ENCODE measurements around the gene DUSP7. TPM values are rescaled to one million over a fixed set of nuclear protein-coding genes. Genes with fewer than 3 reads are reported as not detected.

DUSP7 gene
- total RNA-seq, 1 experiment from 2014 or later: 20.1 TPM

- no TSS peak for BruUV-seq (replicated peaks)
- H3K36me3 ChIP-seq (ENCODE audit: insufficient read depth, low read length, poor library complexity, severe bottlenecking): no peaks in the 10 kb centered on the region
- H3K9me3 ChIP-seq (ENCODE audit: low read depth, low read length, poor library complexity, severe bottlenecking): no peaks in the 10 kb centered on the region
- ChIA-PET CTCF (no interaction called here), POLR2A (ENCODE audit: low non-redundant PET) (no interaction called here)
- H3K4me1 ChIP-seq (ENCODE audit: insufficient read depth, low read length, poor library complexity, severe bottlenecking): no peaks in the 10 kb centered on the region
- no peak for DNase-seq (ENCODE audit: low spot score)
- no peak overlapping the region for H3K27ac ChIP-seq (ENCODE audit: low read depth, low read length, poor library complexity, severe bottlenecking)
- no peaks in the 10 kb centered on the region for H3K27me3 ChIP-seq (replicated peaks; ENCODE audit: insufficient read depth, low read depth, low read length, poor library complexity)
- H3K4me3 ChIP-seq (ENCODE audit: low read depth, low read length, poor library complexity, severe bottlenecking): no peak overlapping the region
- no peak for TF ChIP-seq EZH2 (IDR thresholded peaks at IDR 0.05; ENCODE audit: borderline replicate concordance, low read depth, low read length, poor library complexity, severe bottlenecking)
- intact Hi-C loops (cut with micrococcal nuclease; ENCODE audit: unreplicated experiment): loop anchor here (5.0 to 10.0 kb wide), 2 partner anchors 57 to 95 kb away; partner anchors contain the start of gene POC1A
These were observed 3.4 kb upstream of the DUSP7 start for GRCh38 chr3:52059781-52060180.

- intact Hi-C loops (cut with micrococcal nuclease; ENCODE audit: unreplicated experiment): loop anchor here (5.0 to 10.0 kb wide), 2 partner anchors 56 to 97 kb away; partner anchors contain the start of gene POC1A
- peaks cover 5% of the 10 kb centered on the region for H3K36me3 ChIP-seq (ENCODE audit: insufficient read depth, low read length, poor library complexity, severe bottlenecking)
- no TSS peak for BruUV-seq (replicated peaks)
- no peaks in the 10 kb centered on the region for H3K27me3 ChIP-seq (replicated peaks; ENCODE audit: insufficient read depth, low read depth, low read length, poor library complexity)
- ChIA-PET POLR2A (ENCODE audit: low non-redundant PET) (no interaction called here), CTCF (no interaction called here)
- TF ChIP-seq EZH2 (IDR thresholded peaks at IDR 0.05; ENCODE audit: borderline replicate concordance, low read depth, low read length, poor library complexity, severe bottlenecking) (no peak), CTCF (conservative IDR thresholded peaks at IDR 0.05; ENCODE audit: low read depth, low read length) (no peak)
- H3K9me3 ChIP-seq (ENCODE audit: low read depth, low read length, poor library complexity, severe bottlenecking): no peaks in the 10 kb centered on the region
- DNase-seq (ENCODE audit: low spot score): no peak
- no peaks in the 10 kb centered on the region for H3K4me1 ChIP-seq (ENCODE audit: insufficient read depth, low read length, poor library complexity, severe bottlenecking)
- peak overlapping the region; percentile 36 for H3K4me3 ChIP-seq (ENCODE audit: low read depth, low read length, poor library complexity, severe bottlenecking)
- no peak overlapping the region for H3K27ac ChIP-seq (ENCODE audit: low read depth, low read length, poor library complexity, severe bottlenecking)
These were observed 1.6 kb upstream of the DUSP7 start for GRCh38 chr3:52057812-52058495.

- Histone ChIP-seq H3K27me3 (replicated peaks; ENCODE audit: insufficient read depth, low read depth, low read length, poor library complexity) (no peaks in the 10 kb centered on the region), H3K4me3 (ENCODE audit: low read depth, low read length, poor library complexity, severe bottlenecking) (peak overlapping the region; percentile 58), H3K9me3 (ENCODE audit: low read depth, low read length, poor library complexity, severe bottlenecking) (no peaks in the 10 kb centered on the region), H3K4me1 (ENCODE audit: insufficient read depth, low read length, poor library complexity, severe bottlenecking) (no peaks in the 10 kb centered on the region), H3K36me3 (ENCODE audit: insufficient read depth, low read length, poor library complexity, severe bottlenecking) (peaks cover 5% of the 10 kb centered on the region), H3K27ac (ENCODE audit: low read depth, low read length, poor library complexity, severe bottlenecking) (peak overlapping the region; percentile 58)
- BruUV-seq (replicated peaks): no TSS peak
- DNase-seq (ENCODE audit: low spot score): peak; percentile 96
- TF ChIP-seq EZH2 (IDR thresholded peaks at IDR 0.05; ENCODE audit: borderline replicate concordance, low read depth, low read length, poor library complexity, severe bottlenecking) (no peak), CTCF (conservative IDR thresholded peaks at IDR 0.05; ENCODE audit: low read depth, low read length) (no peak)
- ChIA-PET CTCF (interaction anchor here (0.6 to 0.7 kb wide), 2 partner anchors 83 to 91 kb away, joined by 3 to 6 read pairs; partner anchors contain the start of gene ABHD14B), POLR2A (ENCODE audit: low non-redundant PET) (no interaction called here)
- intact Hi-C loops (cut with micrococcal nuclease; ENCODE audit: unreplicated experiment): loop anchor here (5.0 to 10.0 kb wide), 2 partner anchors 55 to 98 kb away; partner anchors contain the start of gene POC1A
These were observed 819 bp upstream of the DUSP7 start for GRCh38 chr3:52056968-52057811.

Measured in A673 (cell line).